LNCAP (cell line): Measurements from ENCODE around the gene HDAC9.

Experiments
- CTCF ChIP-seq: fragments of 450-650 bp; IDR thresholded peaks from 2 replicates; pipeline ENCODE4 v1.5.1; 2017; ENCODE audit warnings: mild to moderate bottlenecking

HDAC9 gene

GRCh38 chr7:18495412-18496340 is at the start of gene HDAC9:
Gene HDAC9 (plus strand): TSS chr7:18495749. CDS start chr7:18496303, 554 bp downstream.
- TF ChIP-seq CTCF, result no peak

- TF ChIP-seq CTCF, result no peak
Measured at GRCh38 chr7:18445916-18446520, 49.5 kb upstream of the HDAC9 start.

- TF ChIP-seq CTCF, result no peak
Measured at GRCh38 chr7:18450019-18450418, 45.5 kb upstream of the HDAC9 start.

- TF ChIP-seq CTCF, result no peak
Measured at GRCh38 chr7:18455606-18456005, 39.9 kb upstream of the HDAC9 start.

- no peak for TF ChIP-seq CTCF
Measured at GRCh38 chr7:18457832-18458231, 37.7 kb upstream of the HDAC9 start.

GRCh38 chr7:18458830-18459229 is 36.7 kb upstream of the HDAC9 start:
- no peak for TF ChIP-seq CTCF

- TF ChIP-seq CTCF, result no peak
Measured at GRCh38 chr7:18459484-18460245, 35.9 kb upstream of the HDAC9 start.
